ENCODE data around the gene SRP9. TPM values are rescaled to one million over a fixed set of nuclear protein-coding genes. Genes with fewer than 3 reads are reported as not detected.

Gene SRP9
- total and polyA plus RNA-seq, 10 of the 15 experiments (the other 5 are each of a cell fraction or from before 2014, with no cell fraction given): 248 to 1,200 (median 514) TPM

- TF ChIP-seq ELK1 (IDR thresholded peaks at IDR 0.05; ENCODE audit: low read depth, low read length) (no peak), ZNF217 (IDR thresholded peaks at IDR 0.05) (no peak), ZSCAN29 (IDR thresholded peaks at IDR 0.05) (no peak)
Observed at GRCh38 chr1:225812488-225813213, 35.0 kb downstream of the SRP9 start (continued).

- BruUV-seq (replicated peaks): no TSS peak
- H3K27ac ChIP-seq (ENCODE audit: control insufficient read depth, insufficient read depth): no peak overlapping the region
- no peaks in the 10 kb centered on the region for H4K20me1 ChIP-seq (ENCODE audit: control insufficient read depth, insufficient read depth)
- no peaks in the 10 kb centered on the region for H3K4me1 ChIP-seq (ENCODE audit: control insufficient read depth, insufficient read depth, low read length)
- no peak for TF ChIP-seq POU2F2 (IDR thresholded peaks at IDR 0.05; ENCODE audit: borderline replicate concordance, low read depth, low read length)
- RAD21 ChIA-PET (ENCODE audit: unreplicated experiment): interaction anchor here (1.6 kb wide), 1 partner anchor 68 kb away, joined by 7 read pairs; the partner anchor contains the start of gene TMEM63A
- no peaks in the 10 kb centered on the region for H3K79me2 ChIP-seq (ENCODE audit: control insufficient read depth, insufficient read depth, low read length)
- H3K4me3 ChIP-seq: no peak overlapping the region
- no peak overlapping the region for H3K4me2 ChIP-seq (ENCODE audit: control insufficient read depth, insufficient read depth)
- no peak overlapping the region for H3K9ac ChIP-seq (ENCODE audit: control insufficient read depth, insufficient read depth, low read length)
- CTCF ChIA-PET: no interaction called here
- FAIRE-seq (no peak), ATAC-seq (peak; percentile 26; the same call in 1 of the 3 replicates), DNase-seq (ENCODE audit: low read depth, low spot score) (no peak)
- 64% methylated on average over 10 of the region's 10 CpGs for WGBS (ENCODE audit: insufficient coverage, insufficient replicate concordance, low lambda C conversion rate, missing lambda C conversion rate)
- H3K27me3 ChIP-seq (replicated peaks in 1 of 2; ENCODE audit: control insufficient read depth in 2 of 2, insufficient read depth in 2 of 2, low read length in 1 of 2): no peaks in the 10 kb centered on the region
- H3K9me3 ChIP-seq (replicated peaks; ENCODE audit: control insufficient read depth, insufficient read depth, low read length): no peaks in the 10 kb centered on the region
- no peaks in the 10 kb centered on the region for H3K36me3 ChIP-seq (ENCODE audit: control insufficient read depth in 2 of 2, insufficient read depth in 2 of 2, low read length in 1 of 2)
- SMC1A ChIA-PET (ENCODE audit: uncharacterized antibody, unreplicated experiment): interaction anchor here (1.2 kb wide), 1 partner anchor 25 kb away, joined by 4 read pairs; no protein-coding TSS in a partner anchor
- POLR2A ChIA-PET: no interaction called here
- H2AFZ ChIP-seq (ENCODE audit: control insufficient read depth, low read depth, low read length): no peak overlapping the region
- in situ Hi-C loops (cut with MboI) (no loop called here), intact Hi-C loops (cut with micrococcal nuclease; ENCODE audit: unreplicated experiment) (no loop called here)
Observed at GRCh38 chr1:225813214-225813964, 35.8 kb downstream of the SRP9 start.
